ENCODE measurements around the gene ARHGAP24.

GRCh38 chr4:85656759-85657505, 182.0 kb downstream of the ARHGAP24 start:
- TF ChIP-seq CTCF (IDR thresholded peaks at IDR 0.05; ENCODE audit: low read length) (no peak), EZH2 (optimal IDR thresholded peaks at IDR 0.05; ENCODE audit: low read depth, low read length) (no peak), EZH2phosphoT487 (IDR thresholded peaks at IDR 0.05; ENCODE audit: low read length) (no peak)

All from MM.1S (cell line).